AG08395 (cell line): ENCODE data around the gene RGMA.
A peak's percentile ranks its signal among the peaks of the same experiment; 100 is the strongest.

Source experiments
- DNase-seq: peaks from one replicate; pipeline ENCODE4 v3.0.0; 2012; ENCODE audit warnings: mixed read lengths, low spot score

RGMA gene, protein sequence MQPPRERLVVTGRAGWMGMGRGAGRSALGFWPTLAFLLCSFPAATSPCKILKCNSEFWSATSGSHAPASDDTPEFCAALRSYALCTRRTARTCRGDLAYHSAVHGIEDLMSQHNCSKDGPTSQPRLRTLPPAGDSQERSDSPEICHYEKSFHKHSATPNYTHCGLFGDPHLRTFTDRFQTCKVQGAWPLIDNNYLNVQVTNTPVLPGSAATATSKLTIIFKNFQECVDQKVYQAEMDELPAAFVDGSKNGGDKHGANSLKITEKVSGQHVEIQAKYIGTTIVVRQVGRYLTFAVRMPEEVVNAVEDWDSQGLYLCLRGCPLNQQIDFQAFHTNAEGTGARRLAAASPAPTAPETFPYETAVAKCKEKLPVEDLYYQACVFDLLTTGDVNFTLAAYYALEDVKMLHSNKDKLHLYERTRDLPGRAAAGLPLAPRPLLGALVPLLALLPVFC

GRCh38 chr15:93088981-93089726, at the start of gene RGMA:
Gene RGMA (minus strand): TSS chr15:93089211. CDS start chr15:93088932, 279 bp downstream.
- DNase-seq = peak; percentile 25

- DNase-seq = no peak
These were observed 47.6 kb upstream of the RGMA start for GRCh38 chr15:93136606-93137005.

DNA sequence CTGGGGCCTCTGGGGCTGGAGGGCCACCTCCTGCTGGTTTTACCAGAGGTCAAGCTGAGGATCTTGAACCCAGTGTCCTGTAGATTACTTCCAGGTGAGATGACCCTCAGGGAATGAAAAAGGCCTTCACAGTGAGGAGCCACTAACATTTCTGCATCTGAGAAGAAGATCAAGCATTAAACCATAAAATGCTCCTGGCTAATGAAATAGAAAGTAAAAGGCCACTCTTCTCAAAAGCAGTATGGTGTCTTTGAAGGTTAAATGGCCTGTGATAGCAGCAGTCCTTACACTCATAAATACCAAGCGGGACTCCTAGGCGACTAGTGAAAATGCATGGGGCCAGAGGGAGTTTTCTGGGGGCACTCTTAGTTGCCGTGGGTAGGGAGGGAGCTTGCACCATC, 47.0 kb upstream of the RGMA start:
- DNase-seq = no peak

- no peak for DNase-seq
These were observed 46.4 kb upstream of the RGMA start for GRCh38 chr15:93135459-93135858.

GRCh38 chr15:93131485-93132095, 42.6 kb upstream of the RGMA start:
- no peak for DNase-seq

DNA sequence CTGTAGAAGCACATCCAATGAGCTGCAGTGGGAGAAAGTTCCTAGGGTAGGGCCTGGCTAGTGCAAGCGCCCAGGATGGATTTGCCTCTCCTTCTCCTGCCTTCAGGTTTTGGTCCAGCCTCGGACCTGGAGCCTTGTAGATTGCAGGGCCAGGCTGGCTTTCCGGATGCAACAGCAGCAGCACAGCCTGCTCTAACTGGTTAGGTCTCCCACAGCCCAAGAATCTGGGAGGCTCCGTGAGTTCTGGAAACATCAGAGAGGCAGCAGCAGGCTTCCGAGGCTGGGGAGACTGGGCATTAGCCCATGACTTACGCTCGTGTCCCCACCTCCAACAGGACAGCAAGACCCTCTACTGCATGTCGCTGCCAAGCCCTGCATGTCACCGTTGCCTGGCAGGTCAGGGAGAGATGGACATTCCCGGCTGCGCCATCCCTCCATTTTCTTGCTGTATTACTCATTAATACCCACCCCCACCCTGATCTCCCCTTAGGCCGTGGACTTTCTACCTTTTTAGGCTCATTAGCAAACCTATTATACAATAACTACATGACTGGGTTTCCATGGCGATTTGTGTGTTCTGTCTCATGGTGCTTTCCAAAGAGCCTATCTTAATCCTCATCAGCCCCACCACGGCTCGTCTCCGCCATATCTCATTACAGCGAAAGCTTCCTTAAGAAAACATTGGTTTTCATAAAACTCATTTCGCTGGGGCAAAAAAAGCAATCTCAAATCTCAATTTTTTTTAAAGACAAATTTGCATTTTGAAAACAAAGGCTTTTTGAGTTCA, 40.9 kb upstream of the RGMA start:
- no peak for DNase-seq

DNA sequence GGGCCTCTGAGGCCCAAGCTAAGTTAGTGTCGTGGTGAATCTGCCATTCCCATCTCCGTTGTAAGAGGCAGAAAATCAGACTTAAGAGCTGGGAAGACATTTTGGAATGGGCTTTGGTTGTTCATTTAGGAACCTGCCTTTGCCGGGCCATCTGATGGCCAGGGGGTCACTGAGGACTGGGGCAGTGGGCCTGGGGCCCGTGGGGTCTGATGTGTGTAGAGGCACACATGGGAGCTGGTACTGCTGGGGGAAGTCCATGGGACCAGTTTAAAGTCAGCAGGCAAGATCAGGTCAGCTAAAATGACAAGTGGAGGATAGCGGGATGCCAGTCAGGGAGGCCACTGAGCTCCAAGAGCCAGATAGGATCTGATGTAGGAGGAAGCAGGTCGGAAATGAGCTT, 38.3 kb upstream of the RGMA start:
- no peak for DNase-seq

DNA sequence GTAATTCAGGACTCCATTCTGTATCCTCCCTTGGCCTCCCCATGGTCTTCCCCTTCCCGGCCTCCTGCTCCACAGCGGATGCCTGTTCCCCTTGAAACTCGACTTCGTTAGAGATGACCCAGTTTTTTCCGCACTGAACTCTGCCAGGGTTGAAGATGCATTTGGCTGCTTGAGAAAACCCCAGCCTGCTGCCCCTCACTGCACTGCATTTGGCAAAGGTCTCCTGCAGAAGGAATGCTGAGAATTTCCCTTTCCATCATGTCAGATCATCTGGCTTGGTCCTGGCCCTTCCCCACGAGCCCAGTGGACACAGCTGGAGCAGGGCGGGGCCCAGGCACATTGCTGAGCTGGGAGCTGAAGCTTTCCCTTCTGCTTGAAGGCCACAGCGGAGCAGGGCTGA, 37.6 kb upstream of the RGMA start:
- no peak for DNase-seq

DNA sequence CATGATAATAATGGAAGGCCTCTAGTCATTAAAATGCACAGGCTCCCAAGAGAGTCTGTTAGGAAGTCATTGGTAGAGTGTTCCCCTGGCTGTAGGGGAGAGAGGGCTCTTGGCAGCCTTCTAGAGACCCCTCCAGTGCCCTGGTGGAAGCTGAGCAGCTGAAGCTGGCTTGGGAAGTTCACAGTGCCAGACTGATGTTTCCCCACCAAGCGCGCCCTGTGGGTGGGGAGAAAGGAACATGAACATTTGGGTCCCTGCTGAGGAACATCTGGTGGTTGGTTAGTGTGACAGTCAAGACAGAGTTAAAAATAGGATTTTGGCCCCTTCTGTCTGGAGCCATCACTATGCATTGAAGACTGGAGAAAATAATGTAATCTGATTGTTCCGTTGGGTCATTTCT, 37.1 kb upstream of the RGMA start:
- DNase-seq = no peak

- no peak for DNase-seq
These were observed 35.1 kb upstream of the RGMA start for GRCh38 chr15:93124126-93124525.

DNA sequence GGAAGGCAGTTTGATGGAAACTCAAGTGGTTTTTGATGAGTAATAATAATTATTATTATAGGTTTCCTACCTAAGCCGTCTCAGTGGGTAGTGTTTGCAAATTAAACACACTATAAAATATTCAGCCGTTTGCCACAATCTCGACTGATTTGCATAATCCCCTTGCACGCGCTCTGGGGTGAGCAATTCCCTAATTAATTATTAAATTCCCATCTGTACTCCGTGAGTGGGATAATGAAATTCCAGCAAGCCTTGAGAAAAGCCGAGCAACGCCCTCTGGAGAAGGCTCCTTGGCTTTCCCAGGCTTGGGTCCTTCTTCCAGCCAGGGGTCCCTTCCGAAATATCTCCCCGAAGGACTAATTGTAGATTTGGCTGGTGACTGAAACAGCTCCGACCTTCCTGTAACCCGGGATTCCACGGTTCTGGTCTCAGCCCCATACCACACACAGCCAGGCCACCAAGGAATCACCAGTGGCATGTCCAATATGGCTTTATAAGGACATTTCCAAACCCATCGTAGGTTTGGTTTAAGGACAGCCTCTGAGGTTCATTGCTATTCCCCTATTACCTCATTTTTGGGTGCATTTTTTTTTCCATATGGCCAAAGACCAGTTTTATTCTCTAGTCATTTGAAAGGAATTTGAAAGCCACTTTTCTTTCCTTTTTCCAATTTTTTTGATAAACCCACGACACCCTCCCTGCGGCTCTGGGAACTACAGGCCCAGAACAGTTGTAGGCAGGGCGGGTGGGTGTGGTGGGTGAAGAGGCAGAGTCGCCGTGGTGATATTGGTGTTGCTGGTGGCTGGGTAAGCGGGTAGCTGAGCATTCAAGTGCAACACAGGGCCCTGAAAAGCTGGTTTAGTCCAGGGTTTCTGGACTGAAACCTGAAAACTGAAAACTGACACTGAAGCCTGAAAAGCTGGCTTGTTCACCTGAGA, 33.2 kb upstream of the RGMA start:
- DNase-seq = no peak

DNA sequence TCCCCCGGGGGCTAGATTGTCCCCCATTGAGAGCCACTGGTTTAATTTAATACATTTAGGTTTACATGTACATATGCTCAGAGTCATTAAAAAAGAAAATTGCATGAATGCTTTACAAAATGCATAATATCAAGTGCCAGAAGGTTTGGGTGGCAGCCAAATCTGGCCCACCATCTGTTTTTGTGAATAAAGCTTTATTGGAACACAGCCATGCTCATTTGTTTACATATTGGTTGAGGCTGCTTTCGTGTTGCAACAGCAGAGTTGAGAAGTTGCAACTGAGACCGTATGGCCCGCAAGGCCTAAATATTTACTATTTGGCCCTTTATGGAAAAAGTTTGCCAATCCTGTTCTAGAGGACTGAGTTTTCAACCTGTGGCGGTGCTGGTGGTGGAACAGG, 32.1 kb upstream of the RGMA start:
- DNase-seq = no peak

GRCh38 chr15:93118904-93119303, 29.9 kb upstream of the RGMA start:
- no peak for DNase-seq

GRCh38 chr15:93111451-93111850, 22.4 kb upstream of the RGMA start:
- DNase-seq = no peak

- no peak for DNase-seq
These were observed 21.6 kb upstream of the RGMA start for GRCh38 chr15:93110502-93111040.

- DNase-seq = no peak
These were observed 20.5 kb upstream of the RGMA start for GRCh38 chr15:93109336-93110102.

DNA sequence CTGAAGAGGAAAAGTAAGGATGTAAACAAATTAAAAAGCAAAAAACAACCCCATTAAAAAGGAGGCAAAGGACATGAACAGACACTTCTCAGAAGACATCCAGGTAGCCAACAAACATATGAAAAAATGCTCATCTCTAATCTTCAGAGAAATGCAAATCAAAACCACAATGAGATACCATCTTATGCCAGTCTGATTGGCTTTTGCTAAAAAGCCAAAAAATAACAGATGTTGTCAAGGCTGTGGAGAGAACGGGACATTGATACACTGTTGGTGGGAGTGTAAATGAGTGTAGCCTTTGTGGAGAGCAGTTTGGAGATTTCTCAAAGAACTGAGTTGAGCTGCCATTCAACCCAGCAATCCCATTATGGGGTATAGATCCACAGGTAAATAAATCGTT, 18.6 kb upstream of the RGMA start:
- DNase-seq = no peak

GRCh38 chr15:93105485-93105884, 16.5 kb upstream of the RGMA start:
- no peak for DNase-seq

GRCh38 chr15:93103823-93104222, 14.8 kb upstream of the RGMA start:
- DNase-seq = no peak

GRCh38 chr15:93102211-93102610, 13.2 kb upstream of the RGMA start:
- no peak for DNase-seq
